ENCODE measurements around the gene BCL7B. TPM values are rescaled to one million over a fixed set of nuclear protein-coding genes. Genes with fewer than 3 reads are reported as not detected.
"Not testable (repeated sequence)": the region's sequence is repeated elsewhere in the genome, so short reads cannot be mapped to it uniquely, and the experiment has no call there.

Gene BCL7B
- total RNA-seq, 6 experiments from 2014 or later, result 19.3 to 45.6 (median 21.3) TPM

DNA sequence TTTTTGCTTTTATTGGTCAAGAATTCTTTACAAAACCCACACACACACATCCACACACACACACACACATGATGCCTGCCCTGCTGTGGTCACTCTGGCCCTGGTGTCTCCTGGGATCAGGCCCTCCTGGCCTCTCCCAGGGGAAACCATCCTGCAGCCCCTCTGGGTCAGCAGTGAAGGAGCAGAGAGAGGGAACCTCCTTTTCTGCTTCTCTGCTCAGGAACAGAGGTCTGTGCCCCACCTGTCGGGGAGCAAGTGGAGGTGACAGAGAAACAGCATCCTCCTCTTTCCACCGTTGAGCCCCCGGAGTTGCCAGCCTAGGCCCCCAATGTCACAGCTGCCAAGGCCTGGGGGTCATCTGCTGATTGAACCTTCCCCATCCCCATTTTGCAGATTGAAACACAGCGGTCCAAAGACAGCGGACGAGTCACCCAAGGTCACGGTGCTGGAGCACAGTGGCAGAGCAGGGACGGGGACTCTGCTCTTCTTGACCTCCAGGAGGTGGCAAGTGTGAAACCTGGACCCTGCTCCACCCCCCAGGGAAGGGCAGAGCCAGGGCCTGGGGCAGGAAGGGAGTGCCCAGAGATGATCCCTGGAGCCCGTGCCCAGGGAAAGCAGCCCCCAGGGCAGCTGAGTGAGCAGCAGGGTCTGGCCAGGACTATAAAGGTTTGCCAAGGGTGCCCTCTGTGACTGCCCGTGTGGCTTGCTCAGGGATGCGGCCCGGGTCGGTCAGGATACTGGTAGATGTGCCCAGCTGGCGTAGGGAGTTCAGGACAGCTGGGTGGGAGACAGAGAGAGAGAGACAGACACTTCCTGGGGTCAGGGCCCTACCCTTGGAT lies 35.9 kb upstream of the BCL7B start:
- Histone ChIP-seq H3K4me3 (no peak overlapping the region), H3K36me3 (peaks cover 0 to 24% (median 8%) of the 10 kb centered on the region in 4 donors), H3K27me3 (no peaks in the 10 kb centered on the region), H3K4me1 (no peaks in the 10 kb centered on the region), H3K9me3 (no peaks in the 10 kb centered on the region), H3K27ac (no peak overlapping the region)
- TF ChIP-seq, protein P1, sequence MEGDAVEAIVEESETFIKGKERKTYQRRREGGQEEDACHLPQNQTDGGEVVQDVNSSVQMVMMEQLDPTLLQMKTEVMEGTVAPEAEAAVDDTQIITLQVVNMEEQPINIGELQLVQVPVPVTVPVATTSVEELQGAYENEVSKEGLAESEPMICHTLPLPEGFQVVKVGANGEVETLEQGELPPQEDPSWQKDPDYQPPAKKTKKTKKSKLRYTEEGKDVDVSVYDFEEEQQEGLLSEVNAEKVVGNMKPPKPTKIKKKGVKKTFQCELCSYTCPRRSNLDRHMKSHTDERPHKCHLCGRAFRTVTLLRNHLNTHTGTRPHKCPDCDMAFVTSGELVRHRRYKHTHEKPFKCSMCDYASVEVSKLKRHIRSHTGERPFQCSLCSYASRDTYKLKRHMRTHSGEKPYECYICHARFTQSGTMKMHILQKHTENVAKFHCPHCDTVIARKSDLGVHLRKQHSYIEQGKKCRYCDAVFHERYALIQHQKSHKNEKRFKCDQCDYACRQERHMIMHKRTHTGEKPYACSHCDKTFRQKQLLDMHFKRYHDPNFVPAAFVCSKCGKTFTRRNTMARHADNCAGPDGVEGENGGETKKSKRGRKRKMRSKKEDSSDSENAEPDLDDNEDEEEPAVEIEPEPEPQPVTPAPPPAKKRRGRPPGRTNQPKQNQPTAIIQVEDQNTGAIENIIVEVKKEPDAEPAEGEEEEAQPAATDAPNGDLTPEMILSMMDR (IDR thresholded peaks at IDR 0.05), result no peak
- no peak for TF ChIP-seq POLR2A (IDR thresholded peaks at IDR 0.05)
- peak in 3 of 4 donors; percentile 7 to 17 (median 12) for ATAC-seq
- peak in 1 of 3 donors; percentile 51 for DNase-seq
- intact Hi-C loops (cut with DNase I), result no loop called here
- WGBS (ENCODE audit: insufficient coverage, low coverage, low lambda C conversion rate, missing lambda C conversion rate), result no CpG with 5 or more reads among the region's 14 CpGs

DNA sequence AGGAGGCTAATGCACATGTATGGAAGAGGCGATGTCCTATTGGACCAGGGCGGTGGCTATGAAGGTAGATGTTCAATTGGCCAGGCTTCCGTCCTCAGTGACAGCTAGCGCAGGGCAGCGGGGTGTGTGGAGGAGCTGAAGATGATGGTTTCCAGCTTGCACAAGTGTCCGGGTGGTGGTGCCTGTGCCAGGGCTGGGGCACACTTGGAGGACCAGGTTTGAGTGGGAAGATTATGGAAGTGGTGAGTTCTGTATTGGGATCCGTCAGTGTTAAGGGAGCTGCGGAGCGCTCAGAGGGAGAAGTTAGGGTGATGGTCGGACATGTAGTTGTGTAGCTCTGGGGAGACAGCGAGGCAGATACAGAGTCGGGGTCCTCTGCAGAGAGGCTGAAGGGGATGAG lies 29.4 kb upstream of the BCL7B start:
- ATAC-seq (peak in 3 of 4 donors; percentile 1 to 5 (median 1)), DNase-seq (peak in 1 of 3 donors; percentile 52)
- Histone ChIP-seq H3K36me3 (no peaks in the 10 kb centered on the region), H3K27ac (no peak overlapping the region), H3K4me1 (peaks cover 0 to 6% (median 0%) of the 10 kb centered on the region in 4 donors), H3K4me3 (no peak overlapping the region), H3K9me3 (no peaks in the 10 kb centered on the region), H3K27me3 (no peaks in the 10 kb centered on the region)
- TF ChIP-seq, protein P1 (IDR thresholded peaks at IDR 0.05), result no peak
- no peak for TF ChIP-seq POLR2A (IDR thresholded peaks at IDR 0.05)
- 79% methylated on average over 12 of the region's 12 CpGs for WGBS (ENCODE audit: insufficient coverage, low coverage, low lambda C conversion rate, missing lambda C conversion rate)
- intact Hi-C loops (cut with DNase I), result no loop called here

DNA sequence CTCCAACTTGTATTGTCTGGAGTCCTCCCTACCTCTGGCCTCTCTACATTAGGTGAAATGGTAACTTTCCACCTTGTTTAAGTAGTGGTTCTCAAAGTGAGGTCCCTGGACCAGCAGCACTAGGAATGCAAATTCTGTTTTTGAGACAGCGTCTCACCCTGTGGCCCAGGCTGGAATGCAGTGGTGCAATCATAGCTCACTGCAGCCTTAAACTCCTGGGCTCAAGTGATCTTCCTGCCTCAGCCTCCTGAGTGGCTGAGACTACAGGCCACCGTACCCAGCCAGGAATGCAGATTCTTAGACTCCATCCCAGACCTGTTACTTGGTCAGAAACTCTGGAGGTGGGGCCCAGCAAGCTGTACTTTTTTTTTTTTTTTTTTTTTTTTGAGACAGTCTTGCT lies 27.7 kb upstream of the BCL7B start:
- Histone ChIP-seq H3K27me3 (no peaks in the 10 kb centered on the region), H3K4me3 (no peak overlapping the region), H3K4me1 (peaks cover 0 to 6% (median 0%) of the 10 kb centered on the region in 4 donors), H3K36me3 (no peaks in the 10 kb centered on the region), H3K27ac (no peak overlapping the region), H3K9me3 (no peaks in the 10 kb centered on the region)
- DNase-seq, result peak in 1 of 3 donors; percentile 20
- WGBS (ENCODE audit: insufficient coverage, low coverage, low lambda C conversion rate, missing lambda C conversion rate), result no CpG with 5 or more reads among the region's 2 CpGs
- no peak for ATAC-seq
- intact Hi-C loops (cut with DNase I), result no loop called here
- TF ChIP-seq POLR2A (IDR thresholded peaks at IDR 0.05), result no peak
- TF ChIP-seq, protein P1 (IDR thresholded peaks at IDR 0.05), result no peak

DNA sequence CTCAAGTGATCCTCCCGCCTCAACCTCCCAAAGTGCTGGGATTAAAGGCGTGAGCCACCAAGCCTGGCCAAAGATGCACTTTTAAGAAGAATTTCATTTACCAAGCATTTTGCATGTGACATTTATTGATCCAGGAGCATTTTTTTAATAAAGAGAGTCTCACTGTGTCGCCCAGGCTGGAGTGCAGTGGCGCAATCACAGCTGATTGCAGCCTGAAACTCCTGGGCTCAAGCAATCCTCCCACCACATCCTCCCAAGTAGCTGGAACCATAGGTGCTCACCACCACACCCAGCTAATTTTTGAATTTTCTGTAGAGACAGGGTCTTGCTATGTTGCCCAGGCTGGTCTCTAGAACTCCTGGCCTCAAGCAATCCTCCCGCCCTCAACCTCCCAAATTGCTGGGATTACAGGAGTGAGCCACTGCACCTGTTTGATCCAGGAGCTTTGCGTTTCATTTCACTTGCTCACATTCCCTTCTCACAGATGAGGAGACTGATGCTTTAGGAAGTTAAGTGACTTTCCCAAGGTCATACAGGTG lies 25.2 kb upstream of the BCL7B start:
- intact Hi-C loops (cut with DNase I), result no loop called here
- ATAC-seq (no peak), DNase-seq (peak in 1 of 3 donors; percentile 41)
- H3K36me3 ChIP-seq, result no peaks in the 10 kb centered on the region
- H3K4me1 ChIP-seq, result peaks cover 0 to 6% (median under 1%) of the 10 kb centered on the region in 4 donors
- H3K4me3 ChIP-seq, result no peak overlapping the region
- H3K9me3 ChIP-seq, result no peaks in the 10 kb centered on the region
- no peaks in the 10 kb centered on the region for H3K27me3 ChIP-seq
- no peak overlapping the region for H3K27ac ChIP-seq
- TF ChIP-seq, protein P1 (IDR thresholded peaks at IDR 0.05), result no peak
- TF ChIP-seq POLR2A (IDR thresholded peaks at IDR 0.05), result no peak
- whole genome bisulfite sequencing (ENCODE audit: insufficient coverage, low coverage, low lambda C conversion rate, missing lambda C conversion rate), result 64% methylated on average over 5 of the region's 6 CpGs

DNA sequence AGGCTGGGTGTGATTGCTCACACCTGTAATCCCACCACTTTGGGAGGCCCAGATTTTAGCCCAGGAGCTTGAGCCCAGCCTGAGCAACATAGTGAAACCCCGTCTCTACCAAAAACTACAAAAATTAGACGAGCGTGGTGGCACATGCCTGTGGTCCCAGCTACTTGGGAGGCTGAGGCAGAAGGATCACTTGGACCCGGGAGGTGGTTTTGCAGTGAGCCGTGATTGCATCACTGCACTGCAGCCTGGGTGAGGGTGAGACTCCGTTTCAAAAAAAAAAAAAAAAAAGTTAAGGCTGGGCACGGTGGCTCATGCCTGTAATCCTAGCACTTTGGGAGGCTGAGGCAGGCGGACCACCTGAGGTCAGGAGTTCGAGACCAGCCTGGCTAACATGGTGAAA lies 23.5 kb upstream of the BCL7B start:
- intact Hi-C loops (cut with DNase I); H3K36me3 ChIP-seq; H3K27me3 ChIP-seq; H3K27ac ChIP-seq; H3K9me3 ChIP-seq; H3K4me3 ChIP-seq; H3K4me1 ChIP-seq; ATAC-seq: not testable (repeated sequence)
- WGBS (ENCODE audit: insufficient coverage, low coverage, low lambda C conversion rate, missing lambda C conversion rate), result 48% methylated on average over 9 of the region's 9 CpGs
- DNase-seq, result peak in 2 of 3 donors; percentile 21 to 35
